HepG2 (cell line): ENCODE measurements around the gene PLXNC1. TPM values are rescaled to one million over a fixed set of nuclear protein-coding genes. Genes with fewer than 3 reads are reported as not detected.

ENCODE experiments used
- ARNTL ChIP-seq: sonication (generic); formaldehyde crosslinking; IDR thresholded peaks from 2 replicates; pipeline ENCODE4 v1.4.0; 2020; ENCODE audit warnings: mild to moderate bottlenecking, missing genetic modification reagents
- ATM ChIP-seq: fragments of 450-650 bp; IDR thresholded peaks from 2 replicates; pipeline ENCODE4 v1.7.1; 2017; ENCODE audit warnings: mild to moderate bottlenecking, borderline replicate concordance
- CBX1 ChIP-seq: IDR thresholded peaks from one replicate; pipeline ENCODE4 v1.6.1; 2016; ENCODE audit warnings: antibody characterized with exemption, low read depth
- CTCF ChIP-seq: sonication (generic); formaldehyde crosslinking; IDR thresholded peaks from 2 replicates; pipeline ENCODE4 v1.5.0; 2020; ENCODE audit warnings: mild to moderate bottlenecking, missing genetic modification reagents, moderate library complexity
- HDAC1 ChIP-seq: sonication (generic); formaldehyde crosslinking; IDR thresholded peaks from 2 replicates; pipeline ENCODE4 v1.5.1; 2020; ENCODE audit warnings: mild to moderate bottlenecking, missing genetic modification reagents
- MED1 ChIP-seq: sonication (generic); formaldehyde crosslinking; IDR thresholded peaks from 2 replicates; pipeline ENCODE4 v1.4.0; 2020; ENCODE audit warnings: missing genetic modification reagents
- MYC ChIP-seq: sonication (generic); formaldehyde crosslinking; IDR thresholded peaks from 2 replicates; pipeline ENCODE4 v1.9.0; 2021; ENCODE audit warnings: missing genetic modification reagents, borderline replicate concordance
- PHB2 ChIP-seq: fragments of 450-650 bp; IDR thresholded peaks from 2 replicates; pipeline ENCODE4 v1.6.1; 2018; ENCODE audit not compliant: partially characterized antibody
- PHF8 ChIP-seq: sonication (generic); formaldehyde crosslinking; IDR thresholded peaks from 2 replicates; pipeline ENCODE4 v1.5.0; 2020; ENCODE audit warnings: missing genetic modification reagents
- SIN3A ChIP-seq: IDR thresholded peaks from 2 replicates; pipeline ENCODE4 v1.6.1; 2011; ENCODE audit warnings: low read depth, mild to moderate bottlenecking, control low read depth, low read length, borderline replicate concordance
- SOX6 ChIP-seq, 2 experiments: fragments of 450-650 bp in 1 of 2; sonication (generic) in 1 of 2; formaldehyde crosslinking in 1 of 2; IDR thresholded peaks; 2 replicates each; pipeline versions ENCODE4 v1.4.0 to v1.6.1; 2017 to 2020; ENCODE audit warnings: antibody characterized with exemption in 1 of 2, mild to moderate bottlenecking in 1 of 2, missing genetic modification reagents in 1 of 2
- TBX2 ChIP-seq: sonication (generic); formaldehyde crosslinking; IDR thresholded peaks from 2 replicates; pipeline ENCODE4 v1.5.0; 2020; ENCODE audit warnings: missing genetic modification reagents, mild to moderate bottlenecking, borderline replicate concordance
- TCF7L2 ChIP-seq: IDR thresholded peaks from 2 replicates; pipeline ENCODE4 v1.6.1; 2011; ENCODE audit warnings: mild to moderate bottlenecking, low read depth, low read length, moderate library complexity
- YY1 ChIP-seq: IDR thresholded peaks from 2 replicates; pipeline ENCODE4 v1.6.1; 2011; ENCODE audit warnings: low read length, low read depth, moderate library complexity, mild to moderate bottlenecking; ENCODE audit not compliant: insufficient read depth, insufficient replicate concordance
- ZMYM2 ChIP-seq: sonication (generic); formaldehyde crosslinking; IDR thresholded peaks from 2 replicates; pipeline ENCODE4 v1.8.0; 2022; ENCODE audit warnings: mild to moderate bottlenecking, missing genetic modification reagents
- ZNF101 ChIP-seq: sonication (generic); formaldehyde crosslinking; IDR thresholded peaks from 2 replicates; pipeline ENCODE4 v1.4.0; 2020; ENCODE audit warnings: mild to moderate bottlenecking, low read depth, missing genetic modification reagents, borderline replicate concordance
- ZNF230 ChIP-seq: sonication (generic); formaldehyde crosslinking; IDR thresholded peaks from 2 replicates; pipeline ENCODE4 v1.4.0; 2020; ENCODE audit warnings: mild to moderate bottlenecking, missing genetic modification reagents
- ZNF296 ChIP-seq: sonication (generic); formaldehyde crosslinking; conservative IDR thresholded peaks from 2 replicates; pipeline ENCODE4 v1.5.0; 2020; ENCODE audit warnings: mild to moderate bottlenecking, missing genetic modification reagents
- ZNF441 ChIP-seq: sonication (generic); formaldehyde crosslinking; IDR thresholded peaks from 2 replicates; pipeline ENCODE4 v1.7.0; 2021; ENCODE audit warnings: missing genetic modification reagents, borderline replicate concordance
- ZNF510 ChIP-seq: sonication (generic); formaldehyde crosslinking; IDR thresholded peaks from 2 replicates; pipeline ENCODE4 v1.4.0; 2020; ENCODE audit warnings: low read depth, mild to moderate bottlenecking, missing genetic modification reagents
- ZNF547 ChIP-seq: sonication (generic); formaldehyde crosslinking; IDR thresholded peaks from 2 replicates; pipeline ENCODE4 v1.5.1; 2020; ENCODE audit warnings: mild to moderate bottlenecking, missing genetic modification reagents
- ZNF691 ChIP-seq: sonication (generic); formaldehyde crosslinking; IDR thresholded peaks from 2 replicates; pipeline ENCODE4 v1.4.0; 2020; ENCODE audit warnings: missing genetic modification reagents, low read depth, mild to moderate bottlenecking, borderline replicate concordance
- ZNF788 ChIP-seq: sonication (generic); formaldehyde crosslinking; IDR thresholded peaks from 2 replicates; pipeline ENCODE4 v1.5.0; 2020; ENCODE audit warnings: mild to moderate bottlenecking, missing genetic modification reagents, borderline replicate concordance
- ZNF790 ChIP-seq: sonication (generic); formaldehyde crosslinking; IDR thresholded peaks from 2 replicates; pipeline ENCODE4 v1.8.0; 2022; ENCODE audit warnings: missing genetic modification reagents, mild to moderate bottlenecking, borderline replicate concordance
- ZSCAN5A ChIP-seq: sonication (generic); formaldehyde crosslinking; IDR thresholded peaks from 2 replicates; pipeline ENCODE4 v1.8.0; 2022; ENCODE audit warnings: mild to moderate bottlenecking, missing genetic modification reagents, borderline replicate concordance
- polyA plus RNA-seq, 8 experiments: library from polyadenylated mRNA; depleted of rRNA in 3 of 8; stranded (reverse) in 7 of 8; unstranded in 1 of 8; fragments of >200 nt; fragmentation: Illumina TruSeq in 4 of 8; extraction: Trizol in 4 of 8; gene quantifications; 2 replicates each; pipeline versions ENCODE4 v1.2.1 to v1.2.3, GENCODE V29; 2011 to 2016; ENCODE audit warnings: low read depth in 4 of 8, missing spikeins in 1 of 8, mixed read lengths in 1 of 8; ENCODE audit not compliant: insufficient read depth in 1 of 8
- total RNA-seq, 5 experiments: library from RNA; depleted of rRNA; stranded (reverse); fragments of >200 nt; fragmentation: Illumina TruSeq; extraction: Trizol; gene quantifications; 2 replicates each; pipeline ENCODE4 v1.2.3, GENCODE V29; 2016; ENCODE audit warnings: low read depth in 1 of 5

The PLXNC1 gene
- total and polyA plus RNA-seq, 2 of the 13 experiments (the other 11 are each of a cell fraction or from before 2014, with no cell fraction given) = 6.6 to 11.2 TPM

GRCh38 chr12:94150240-94151121 lies 2.1 kb downstream of the PLXNC1 start (continued):
- TF ChIP-seq ZNF788 (CRISPR knock-in tag) = 0 out of 2 replicates have a peak, but pooled peaks have one; percentile 33
- TF ChIP-seq ZNF296 (CRISPR knock-in tag) = peak; percentile 62; the same call in 1 of the 2 replicates
- TF ChIP-seq ZNF101 (CRISPR knock-in tag) = no peak
- no peak for TF ChIP-seq SOX6 (IDR thresholded peaks at IDR 0.05)
- TF ChIP-seq SOX6 (CRISPR knock-in tag; IDR thresholded peaks at IDR 0.05) = peak; percentile 52
- peak; percentile 34 for TF ChIP-seq CBX1
- 0 out of 2 replicates have a peak, but pooled peaks have one; percentile 43 for TF ChIP-seq ARNTL (CRISPR knock-in tag)
- peak; percentile 11; the same call in 1 of the 2 replicates for TF ChIP-seq TBX2 (CRISPR knock-in tag)
- TF ChIP-seq ZSCAN5A (CRISPR knock-in tag) = 0 out of 2 replicates have a peak, but pooled peaks have one; percentile 44
- TF ChIP-seq MYC (CRISPR knock-in tag) = peak; percentile 48; the same call in 1 of the 2 replicates
- peak; percentile 31; the same call in 1 of the 2 replicates for TF ChIP-seq MED1 (CRISPR knock-in tag)
- TF ChIP-seq ZNF510 (CRISPR knock-in tag) = no peak
- TF ChIP-seq ZNF691 = peak; percentile 46; the same call in 1 of the 2 replicates
- TF ChIP-seq PHB2 = no peak
- peak; percentile 12 for TF ChIP-seq YY1
- peak; percentile 52; the same call in 1 of the 2 replicates for TF ChIP-seq SIN3A
- no peak for TF ChIP-seq TCF7L2
- TF ChIP-seq HDAC1 = 0 out of 2 replicates have a peak, but pooled peaks have one; percentile 43
- TF ChIP-seq ZNF547 (CRISPR knock-in tag) = 0 out of 2 replicates have a peak, but pooled peaks have one; percentile 46
- 0 out of 2 replicates have a peak, but pooled peaks have one; percentile 10 for TF ChIP-seq ZNF230 (CRISPR knock-in tag)
- TF ChIP-seq ATM = no peak
- TF ChIP-seq ZNF790 = no peak
- TF ChIP-seq PHF8 (CRISPR knock-in tag) = 0 out of 2 replicates have a peak, but pooled peaks have one; percentile 35
- no peak for TF ChIP-seq ZNF441 (CRISPR knock-in tag)
- TF ChIP-seq ZMYM2 (CRISPR knock-in tag) = peak; percentile 91
- TF ChIP-seq CTCF = peak; percentile 26; the same call in 1 of the 2 replicates
